Endodermal cell (in vitro differentiated cells): ENCODE results near the gene ANKRD10. TPM values are rescaled to one million over a fixed set of nuclear protein-coding genes. Genes with fewer than 3 reads are reported as not detected.
A peak's percentile ranks its signal among the peaks of the same experiment; 100 is the strongest.

Source experiments
- DNase-seq: peaks from one replicate; pipeline ENCODE4 v3.0.0-alpha.2; 2017
- H3K27ac ChIP-seq: 2 replicates; pipeline ENCODE4 v1.5.1; 2013; ENCODE audit warnings: mild to moderate bottlenecking, low read depth, low read length, moderate library complexity
- H3K27me3 ChIP-seq: 2 replicates; pipeline ENCODE4 v1.6.1; 2013; ENCODE audit warnings: mild to moderate bottlenecking, low read length, moderate library complexity; ENCODE audit not compliant: insufficient read depth, control insufficient read depth, poor library complexity, severe bottlenecking
- H3K36me3 ChIP-seq: 2 replicates; pipeline ENCODE4 v1.7.0; 2013; ENCODE audit warnings: mild to moderate bottlenecking, low read length, moderate library complexity; ENCODE audit not compliant: control insufficient read depth, insufficient read depth
- H3K4me1 ChIP-seq: one replicate; pipeline ENCODE4 v1.7.0; 2013; ENCODE audit warnings: low read length; ENCODE audit not compliant: control insufficient read depth, insufficient read depth
- H3K4me3 ChIP-seq: 2 replicates; pipeline ENCODE4 v1.5.1; 2013; ENCODE audit warnings: mild to moderate bottlenecking, low read length, moderate library complexity
- H3K9ac ChIP-seq: 2 replicates; pipeline ENCODE4 v1.6.1; 2013; ENCODE audit warnings: mild to moderate bottlenecking, low read length, moderate library complexity; ENCODE audit not compliant: poor library complexity, severe bottlenecking; ENCODE audit errors: extremely low read depth
- H3K9me3 ChIP-seq: 2 replicates; pipeline ENCODE4 v1.6.1; 2013; ENCODE audit warnings: mild to moderate bottlenecking, low read length, moderate library complexity; ENCODE audit not compliant: control insufficient read depth
- H3K27ac Mint-ChIP-seq: 2 replicates; pipeline ENCODE4 v1.8.0; 2020; ENCODE audit warnings: mixed read lengths
- H3K27me3 Mint-ChIP-seq: 2 replicates; pipeline ENCODE4 v1.8.0; 2021; ENCODE audit warnings: mild to moderate bottlenecking, mixed read lengths; ENCODE audit not compliant: insufficient read depth
- H3K36me3 Mint-ChIP-seq: 2 replicates; pipeline ENCODE4 v1.8.0; 2020; ENCODE audit warnings: low read depth, mixed read lengths
- H3K4me1 Mint-ChIP-seq: 2 replicates; pipeline ENCODE4 v1.8.0; 2020; ENCODE audit warnings: mixed read lengths
- H3K4me3 Mint-ChIP-seq: 2 replicates; pipeline ENCODE4 v1.8.0; 2020; ENCODE audit warnings: mild to moderate bottlenecking, moderate library complexity, mixed read lengths
- H3K9me3 Mint-ChIP-seq: 2 replicates; pipeline ENCODE4 v1.8.0; 2020; ENCODE audit warnings: mild to moderate bottlenecking, mixed read lengths
- CTCF ChIP-seq: fragments of 200-600 bp; sonication (generic); conservative IDR thresholded peaks from 2 replicates; pipeline ENCODE4 v1.5.0; 2021; ENCODE audit warnings: antibody characterized with exemption, mild to moderate bottlenecking
- WGBS, 2 experiments: methylation state at CpG; one replicate each; pipeline versions ENCODE4 v1.1.5 to v1.1.7; 2013; ENCODE audit warnings: missing lambda C conversion rate in 2 of 2, mixed read lengths in 1 of 2; ENCODE audit not compliant: insufficient coverage in 1 of 2, insufficient read length in 1 of 2; 5-methylcytosine and 5-hydroxymethylcytosine counted together
- total RNA-seq, 2 donors: library from RNA; stranded (reverse); fragmentation: NEBNext Ultra II Directional in 1 of 2; extraction: Animal tissue kit (Norgen Biotek cat#: 25700) in 1 of 2; gene quantifications; 2 replicates in 1 of 2; 3 replicates in 1 of 2; pipeline ENCODE4 v1.2.1, GENCODE V29; 2021

ANKRD10 gene
- total RNA-seq, 2 donors from 2014 or later: 148 to 182 TPM

- DNase-seq: peak; percentile 82
- Mint-ChIP-seq H3K9me3 (no peaks in the 10 kb centered on the region), H3K4me1 (peaks cover 57% of the 10 kb centered on the region), H3K36me3 (peaks cover 63% of the 10 kb centered on the region), H3K4me3 (no peak overlapping the region), H3K27ac (peak overlapping the region; percentile 92), H3K27me3 (no peaks in the 10 kb centered on the region)
- Histone ChIP-seq H3K36me3 (peaks cover 78% of the 10 kb centered on the region), H3K27ac (peak overlapping the region; percentile 12), H3K4me3 (no peak overlapping the region), H3K9me3 (no peaks in the 10 kb centered on the region), H3K4me1 (peaks cover 19% of the 10 kb centered on the region), H3K27me3 (no peaks in the 10 kb centered on the region), H3K9ac (no peak overlapping the region)
- 75 to 90% methylated on average over 6 to 9 of the region's 9 CpGs for WGBS, 2 experiments
- TF ChIP-seq CTCF: no peak
Observed at GRCh38 chr13:110907951-110908898, 6.6 kb downstream of the ANKRD10 start.

GRCh38 chr13:110907301-110907700 is 7.6 kb downstream of the ANKRD10 start:
- 90 to 100% methylated on average over 1 to 3 of the region's 4 CpGs for WGBS, 2 experiments
- Mint-ChIP-seq H3K36me3 (peaks cover 70% of the 10 kb centered on the region), H3K4me1 (peaks cover 48% of the 10 kb centered on the region), H3K4me3 (no peak overlapping the region), H3K27ac (peak overlapping the region; percentile 92), H3K27me3 (no peaks in the 10 kb centered on the region), H3K9me3 (no peaks in the 10 kb centered on the region)
- H3K4me3 ChIP-seq: no peak overlapping the region
- no peak for DNase-seq
- no peak overlapping the region for H3K9ac ChIP-seq
- H3K36me3 ChIP-seq: peaks cover 87% of the 10 kb centered on the region
- H3K4me1 ChIP-seq: peaks cover 19% of the 10 kb centered on the region
- H3K9me3 ChIP-seq: no peaks in the 10 kb centered on the region
- TF ChIP-seq CTCF: no peak
- H3K27me3 ChIP-seq: no peaks in the 10 kb centered on the region
- no peak overlapping the region for H3K27ac ChIP-seq

- H3K9me3 Mint-ChIP-seq: no peaks in the 10 kb centered on the region
- H3K4me1 ChIP-seq: peaks cover 16% of the 10 kb centered on the region
- no peak for TF ChIP-seq CTCF
- 89 to 98% methylated on average over 4 to 6 of the region's 7 CpGs for WGBS, 2 experiments
- no peak overlapping the region for H3K9ac ChIP-seq
- no peak overlapping the region for H3K27ac ChIP-seq
- no peaks in the 10 kb centered on the region for H3K9me3 ChIP-seq
- no peak overlapping the region for H3K27ac Mint-ChIP-seq
- no peak overlapping the region for H3K4me3 Mint-ChIP-seq
- no peak for DNase-seq
- no peaks in the 10 kb centered on the region for H3K27me3 Mint-ChIP-seq
- H3K27me3 ChIP-seq: no peaks in the 10 kb centered on the region
- H3K4me1 Mint-ChIP-seq: peaks cover 28% of the 10 kb centered on the region
- H3K36me3 Mint-ChIP-seq: peaks cover 60% of the 10 kb centered on the region
- no peak overlapping the region for H3K4me3 ChIP-seq
- peaks cover 97% of the 10 kb centered on the region for H3K36me3 ChIP-seq
Observed at GRCh38 chr13:110904748-110905147, 10.1 kb downstream of the ANKRD10 start.
